ENCODE data around the gene SOX8.
"Not testable (repeated sequence)": the region's sequence is repeated elsewhere in the genome, so short reads cannot be mapped to it uniquely, and the experiment has no call there.

SOX8 gene

GRCh38 chr16:1008085-1008484, 26.5 kb downstream of the SOX8 start:
- DNase-seq (ENCODE audit: low read depth) = no peak

GRCh38 chr16:1009358-1010150, 28.0 kb downstream of the SOX8 start:
- no peak for DNase-seq (ENCODE audit: low read depth)

DNA sequence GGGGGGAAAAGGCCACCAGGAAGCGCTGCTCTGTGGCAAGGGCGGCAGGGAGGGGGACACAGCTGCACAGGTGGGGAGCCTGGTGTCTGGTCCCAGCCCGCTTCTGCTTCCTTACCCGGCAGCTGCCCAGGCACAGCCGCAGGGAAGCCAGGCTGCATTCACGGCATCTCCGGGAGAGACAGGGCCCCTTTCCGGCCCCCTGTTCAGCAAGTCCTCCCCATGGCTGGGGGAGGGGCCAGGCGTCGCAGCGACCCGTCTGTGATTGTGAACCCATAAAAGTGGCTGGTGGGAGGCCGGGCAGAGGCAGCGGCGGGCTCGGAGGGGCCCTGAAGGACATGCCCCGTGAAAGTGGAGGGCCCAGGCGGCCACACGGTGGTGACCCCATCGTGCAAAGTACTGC, 28.7 kb downstream of the SOX8 start:
- DNase-seq (ENCODE audit: low read depth) = no peak

- no peak for DNase-seq (ENCODE audit: low read depth)
Observed at GRCh38 chr16:1010815-1011214, 29.2 kb downstream of the SOX8 start.

GRCh38 chr16:1011316-1012082, 29.9 kb downstream of the SOX8 start:
- no peak for DNase-seq (ENCODE audit: low read depth)

GRCh38 chr16:1012135-1012534, 30.6 kb downstream of the SOX8 start:
- DNase-seq (ENCODE audit: low read depth) = no peak

DNA sequence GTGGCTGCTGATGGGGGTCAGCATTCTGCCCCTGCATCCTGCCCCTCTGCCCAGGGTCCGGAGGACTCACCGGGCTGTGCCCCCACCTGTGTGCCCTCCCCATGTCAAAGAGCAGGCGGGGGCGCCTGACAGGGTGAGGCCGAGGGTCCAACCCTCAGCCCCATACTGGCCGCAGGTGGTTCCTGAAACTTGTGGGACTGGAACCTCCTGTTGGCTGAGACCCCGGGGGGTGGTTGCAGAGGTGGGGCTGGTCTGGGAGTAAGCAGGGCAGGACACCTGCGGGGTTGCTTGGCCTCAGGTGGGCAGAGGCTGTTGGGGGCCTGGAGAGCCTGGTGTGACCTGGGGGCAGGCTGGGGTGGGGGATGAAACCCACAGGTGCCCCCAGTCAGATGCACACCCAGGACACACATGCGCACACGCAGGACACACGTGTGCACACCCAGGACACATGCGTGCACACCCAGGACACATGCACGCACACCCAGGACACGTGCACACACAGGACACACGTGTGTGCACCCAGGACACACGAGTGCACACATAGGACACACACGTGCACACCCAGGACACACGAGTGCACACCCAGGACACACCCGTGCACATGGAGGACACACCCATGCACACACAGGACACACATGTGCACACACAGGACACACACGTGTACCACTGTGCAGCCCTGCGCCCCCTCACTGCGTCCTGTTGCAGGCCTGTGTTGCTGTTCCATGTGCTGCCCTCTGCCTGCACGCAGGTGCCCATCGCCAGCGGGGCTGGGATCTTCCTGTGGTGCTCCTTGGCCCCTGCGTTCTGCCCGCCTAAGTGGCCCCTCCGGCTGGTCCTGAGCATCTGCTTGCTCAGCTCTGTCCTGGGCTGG, 31.4 kb downstream of the SOX8 start:
- DNase-seq (ENCODE audit: low read depth) = no peak

DNA sequence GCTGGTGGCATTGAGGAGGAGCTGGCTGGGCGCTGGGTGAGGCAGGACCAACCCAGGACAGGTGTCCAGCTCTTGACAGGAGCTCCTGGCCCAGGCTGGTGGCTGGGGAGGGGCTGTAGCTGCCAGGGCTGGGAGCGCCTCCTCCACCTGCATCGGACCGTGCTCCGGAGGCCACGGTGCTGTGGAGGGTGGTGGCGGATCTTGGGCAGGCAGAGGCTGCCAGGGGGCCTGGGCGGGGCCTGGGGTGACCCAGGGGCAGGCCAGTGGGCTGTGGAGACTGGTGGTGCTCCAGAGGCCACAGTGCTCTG, 32.0 kb downstream of the SOX8 start:
- no peak for DNase-seq (ENCODE audit: low read depth)

GRCh38 chr16:1014221-1014620, 32.7 kb downstream of the SOX8 start:
- no peak for DNase-seq (ENCODE audit: low read depth)

GRCh38 chr16:1014771-1015495, 33.4 kb downstream of the SOX8 start:
- no peak for DNase-seq (ENCODE audit: low read depth)

GRCh38 chr16:1018447-1019198, 37.1 kb downstream of the SOX8 start:
- DNase-seq (ENCODE audit: low read depth) = no peak

DNA sequence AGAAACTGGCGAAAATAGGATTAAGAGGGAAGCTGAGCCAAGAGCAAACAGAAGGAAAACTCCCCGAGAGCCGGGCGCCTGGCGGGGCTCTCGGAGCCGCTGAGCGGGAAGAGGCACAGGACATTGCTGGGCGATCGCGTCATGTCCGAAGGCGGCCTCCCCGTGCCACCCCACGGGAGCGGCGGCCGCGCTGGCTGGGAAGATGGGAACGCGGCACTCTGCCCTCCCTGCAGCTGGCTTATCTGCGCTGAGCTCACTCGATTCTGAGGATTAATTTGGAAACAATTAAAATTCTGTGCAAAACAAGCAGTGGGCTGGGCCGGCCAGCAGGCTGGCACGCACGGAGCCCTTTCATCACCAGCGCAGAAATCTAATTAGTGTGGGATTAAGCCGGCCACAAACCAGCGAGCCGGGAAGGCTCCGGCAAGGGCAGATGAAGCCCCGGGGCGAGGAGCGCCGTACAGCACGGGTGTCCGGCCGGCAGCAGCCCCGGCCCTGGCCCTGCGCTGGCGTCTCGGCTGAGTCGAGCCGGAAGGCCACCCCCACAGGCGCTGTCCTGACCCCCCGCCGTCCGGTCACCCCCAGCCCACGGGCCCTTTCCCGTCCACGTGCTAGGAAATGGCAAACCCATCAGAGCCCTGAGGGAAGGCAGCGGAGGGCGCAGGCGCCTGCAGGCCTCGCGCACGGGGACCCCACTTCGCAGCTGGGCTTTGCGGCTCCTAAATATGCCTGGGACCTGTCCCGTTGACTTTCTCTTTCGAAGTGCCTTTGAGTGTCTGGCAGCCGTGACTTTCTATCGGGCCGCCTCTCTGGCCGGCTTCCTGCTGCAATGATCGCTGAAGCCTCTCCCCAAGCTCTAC, 37.9 kb downstream of the SOX8 start:
- DNase-seq (ENCODE audit: low read depth) = no peak

DNA sequence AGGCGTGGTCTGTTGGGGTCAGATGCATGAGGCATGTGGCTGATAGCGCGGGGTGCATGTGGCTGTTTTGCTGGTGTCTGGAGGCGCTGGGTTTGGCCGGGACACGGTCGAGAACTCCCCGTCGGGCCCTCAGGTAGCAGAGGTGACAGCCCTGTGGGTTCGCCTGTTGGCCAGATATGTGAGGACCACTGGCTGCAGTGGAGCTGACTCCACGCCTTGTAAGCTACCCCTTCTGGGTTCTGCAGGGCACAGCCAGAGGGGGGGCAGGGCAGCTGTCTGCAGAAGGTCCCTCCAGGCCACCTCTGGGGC, 38.5 kb downstream of the SOX8 start:
- no peak for DNase-seq (ENCODE audit: low read depth)

DNA sequence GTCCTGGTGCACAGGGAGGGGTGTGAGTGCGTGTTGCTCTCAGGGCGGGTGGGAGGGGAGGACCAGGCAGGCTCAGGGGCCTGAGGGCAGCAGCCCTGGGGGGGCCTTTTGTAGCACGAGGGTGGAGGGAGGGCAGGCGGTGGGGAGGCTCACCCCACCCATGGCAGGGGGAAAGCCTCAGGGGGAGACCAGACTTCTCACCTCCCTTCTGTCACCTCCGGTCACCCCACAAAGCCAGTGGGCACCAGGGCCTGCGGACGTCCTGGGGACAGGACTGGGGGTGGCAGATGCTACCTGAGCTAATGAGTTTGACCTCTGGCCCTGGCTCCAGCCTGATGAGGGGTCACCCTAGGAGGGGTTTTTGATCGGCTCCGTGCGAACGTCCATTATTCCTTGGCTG, 39.0 kb downstream of the SOX8 start:
- no peak for DNase-seq (ENCODE audit: low read depth)

GRCh38 chr16:1021553-1022160, 40.1 kb downstream of the SOX8 start:
- DNase-seq (ENCODE audit: low read depth) = no peak

DNA sequence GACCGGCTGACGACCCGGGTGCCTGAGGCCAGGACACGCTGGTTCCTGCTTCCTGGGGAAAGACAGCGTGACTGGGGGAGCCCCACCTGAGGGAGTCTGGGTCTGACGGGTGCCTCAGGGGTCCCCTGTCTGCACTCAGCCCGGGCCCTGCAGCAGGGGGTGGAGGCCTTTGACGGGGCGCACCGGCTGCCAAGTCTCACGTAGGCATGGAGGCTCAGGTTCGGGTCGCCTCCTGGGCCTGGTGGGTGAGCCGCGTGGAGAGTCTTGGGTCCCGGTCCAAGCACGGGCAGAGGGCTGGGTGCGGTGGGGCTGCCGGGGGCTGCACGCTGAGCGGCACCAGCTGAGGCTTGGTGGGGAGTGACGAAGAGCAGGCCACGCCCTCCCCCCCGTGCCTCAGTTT, 40.9 kb downstream of the SOX8 start:
- no peak for DNase-seq (ENCODE audit: low read depth)

- no peak for DNase-seq (ENCODE audit: low read depth)
Observed at GRCh38 chr16:1024138-1024537, 42.6 kb downstream of the SOX8 start.

DNA sequence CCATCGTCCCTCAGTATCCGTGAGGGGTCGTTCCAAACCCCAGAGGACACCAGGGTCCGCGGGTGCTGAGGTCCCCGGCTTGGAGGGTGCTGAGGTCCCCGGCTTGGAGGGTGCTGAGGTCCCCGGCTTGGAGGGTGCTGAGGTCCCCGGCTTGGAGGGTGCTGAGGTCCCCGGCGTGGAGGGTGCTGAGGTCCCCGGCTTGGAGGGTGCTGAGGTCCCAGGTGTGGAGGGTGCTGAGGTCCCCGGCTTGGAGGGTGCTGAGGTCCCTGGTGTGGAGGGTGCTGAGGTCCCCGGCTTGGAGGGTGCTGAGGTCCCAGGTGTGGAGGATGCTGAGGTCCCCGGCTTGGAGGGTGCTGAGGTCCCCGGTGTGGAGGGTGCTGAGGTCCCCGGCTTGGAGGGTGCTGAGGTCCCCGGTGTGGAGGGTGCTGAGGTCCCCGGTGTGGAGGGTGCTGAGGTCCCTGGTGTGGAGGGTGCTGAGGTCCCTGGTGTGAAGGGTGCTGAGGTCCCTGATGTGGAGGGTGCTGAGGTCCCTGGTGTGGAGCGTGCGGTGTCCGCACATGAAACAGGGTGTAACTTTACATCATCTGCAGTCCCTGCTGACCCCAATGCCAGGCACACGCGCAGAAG, 43.7 kb downstream of the SOX8 start:
- DNase-seq (ENCODE audit: low read depth) = not testable (repeated sequence)

GRCh38 chr16:1026057-1026783, 44.6 kb downstream of the SOX8 start:
- no peak for DNase-seq (ENCODE audit: low read depth)

Data from stimulated activated CD8-positive, alpha-beta memory T cell treated with anti-CD3 and anti-CD28 coated beads, Interleukin-12 subunit alpha, Interleukin-12 subunit beta, amount 100 ng/mL, for 4 hours (primary cell).